Mesenchymal stem cell (in vitro differentiated cells and primary cell): ENCODE measurements around the gene ZFPM1.

ENCODE experiments used
- DNase-seq: peaks from one replicate; pipeline ENCODE4 v3.0.0-alpha.2; 2013
- H2AFZ ChIP-seq: one replicate; pipeline ENCODE4 v1.6.1; 2013; ENCODE audit warnings: low read depth, mild to moderate bottlenecking, control low read depth, inconsistent platforms, low read length, moderate library complexity
- H2AK5ac ChIP-seq: 2 replicates; pipeline ENCODE4 v1.6.1; 2013; ENCODE audit warnings: low read length, moderate library complexity, mild to moderate bottlenecking, inconsistent platforms; ENCODE audit not compliant: severe bottlenecking
- H2BK120ac ChIP-seq: one replicate; pipeline ENCODE4 v1.6.1; 2013; ENCODE audit warnings: low read depth, mild to moderate bottlenecking, inconsistent platforms, low read length, moderate library complexity
- H2BK12ac ChIP-seq, 2 experiments: one replicate each; pipeline ENCODE4 v1.6.1; 2013; ENCODE audit warnings: inconsistent platforms in 2 of 2, low read length in 2 of 2, mild to moderate bottlenecking in 2 of 2, moderate library complexity in 2 of 2, control low read depth in 1 of 2
- H2BK15ac ChIP-seq: one replicate; pipeline ENCODE4 v1.6.1; 2013; ENCODE audit warnings: mild to moderate bottlenecking, low read depth, inconsistent platforms; ENCODE audit not compliant: poor library complexity, severe bottlenecking
- H2BK5ac ChIP-seq: 2 replicates; pipeline ENCODE4 v1.6.1; 2013; ENCODE audit warnings: low read depth, mild to moderate bottlenecking, low read length, control low read depth, inconsistent platforms; ENCODE audit not compliant: poor library complexity, severe bottlenecking
- H3K14ac ChIP-seq, 2 experiments: one replicate each; pipeline ENCODE4 v1.6.1; 2013; ENCODE audit warnings: inconsistent platforms in 2 of 2, low read length in 2 of 2, control low read depth in 1 of 2, mild to moderate bottlenecking in 1 of 2, moderate library complexity in 1 of 2
- H3K18ac ChIP-seq, 2 experiments: one replicate each; pipeline ENCODE4 v1.6.1; 2013; ENCODE audit warnings: inconsistent platforms in 2 of 2, low read length in 2 of 2, control low read depth in 1 of 2, low read depth in 1 of 2, mild to moderate bottlenecking in 1 of 2
- H3K23ac ChIP-seq, 2 experiments: one replicate each; pipeline ENCODE4 v1.6.1; 2013; ENCODE audit warnings: inconsistent platforms in 2 of 2, low read length in 2 of 2, mild to moderate bottlenecking in 2 of 2, moderate library complexity in 2 of 2, control low read depth in 1 of 2
- H3K27ac ChIP-seq: 2 replicates; pipeline ENCODE4 v1.5.1; 2013; ENCODE audit warnings: mild to moderate bottlenecking, moderate library complexity, low read length, control low read depth, inconsistent platforms; ENCODE audit not compliant: poor library complexity, severe bottlenecking
- H3K27me3 ChIP-seq, 2 experiments: 2 replicates each; pipeline versions ENCODE4 v1.6.1 to v1.7.0; 2013; ENCODE audit warnings: low read length in 2 of 2, mild to moderate bottlenecking in 2 of 2, moderate library complexity in 2 of 2, control low read depth in 1 of 2, inconsistent platforms in 1 of 2; ENCODE audit not compliant: control insufficient read depth in 1 of 2, insufficient read depth in 1 of 2
- H3K36me3 ChIP-seq, 2 experiments: 2 replicates each; pipeline versions ENCODE4 v1.6.1 to v1.7.0; 2013; ENCODE audit warnings: low read length in 2 of 2, control low read depth in 1 of 2, inconsistent platforms in 1 of 2, low read depth in 1 of 2, mild to moderate bottlenecking in 1 of 2; ENCODE audit not compliant: insufficient read depth in 2 of 2, control insufficient read depth in 1 of 2
- H3K4ac ChIP-seq, 2 experiments: one replicate each; pipeline ENCODE4 v1.6.1; 2013; ENCODE audit warnings: inconsistent platforms in 2 of 2, low read length in 2 of 2, mild to moderate bottlenecking in 2 of 2, moderate library complexity in 2 of 2, control low read depth in 1 of 2, low read depth in 1 of 2
- H3K4me1 ChIP-seq: 2 replicates; pipeline ENCODE4 v1.6.1; 2013; ENCODE audit warnings: low read depth, low read length, control low read depth; ENCODE audit not compliant: control insufficient read depth, insufficient read depth
- H3K4me2 ChIP-seq: 2 replicates; pipeline ENCODE4 v1.6.1; 2013; ENCODE audit warnings: low read length, mild to moderate bottlenecking, inconsistent platforms; ENCODE audit not compliant: poor library complexity, severe bottlenecking
- H3K4me3 ChIP-seq, 2 experiments: 2 replicates each; pipeline versions ENCODE4 v1.5.1 to v1.7.0; 2013; ENCODE audit warnings: low read length in 2 of 2, mild to moderate bottlenecking in 2 of 2, control low read depth in 1 of 2, low read depth in 1 of 2; ENCODE audit not compliant: insufficient read depth in 1 of 2
- H3K79me1 ChIP-seq: replicated peaks from 2 replicates; pipeline ENCODE4 v1.6.1; 2013; ENCODE audit warnings: mild to moderate bottlenecking, control low read depth, low read length, inconsistent platforms; ENCODE audit not compliant: poor library complexity, severe bottlenecking
- H3K9ac ChIP-seq: 2 replicates; pipeline ENCODE4 v1.7.0; 2013; ENCODE audit warnings: mild to moderate bottlenecking, low read length, moderate library complexity
- H3K9me3 ChIP-seq: 2 replicates; pipeline ENCODE4 v1.7.0; 2013; ENCODE audit warnings: mild to moderate bottlenecking, low read length; ENCODE audit not compliant: control insufficient read depth
- H4K8ac ChIP-seq: one replicate; pipeline ENCODE4 v1.6.1; 2013; ENCODE audit warnings: inconsistent platforms, mild to moderate bottlenecking, low read length, moderate library complexity
- H4K91ac ChIP-seq: one replicate; pipeline ENCODE4 v1.6.1; 2013; ENCODE audit warnings: mild to moderate bottlenecking, low read length, inconsistent platforms
- WGBS: methylation state at CpG from one replicate; pipeline ENCODE4 v1.1.7; 2013; ENCODE audit warnings: mixed read lengths; 5-methylcytosine and 5-hydroxymethylcytosine counted together

The ZFPM1 gene

DNA sequence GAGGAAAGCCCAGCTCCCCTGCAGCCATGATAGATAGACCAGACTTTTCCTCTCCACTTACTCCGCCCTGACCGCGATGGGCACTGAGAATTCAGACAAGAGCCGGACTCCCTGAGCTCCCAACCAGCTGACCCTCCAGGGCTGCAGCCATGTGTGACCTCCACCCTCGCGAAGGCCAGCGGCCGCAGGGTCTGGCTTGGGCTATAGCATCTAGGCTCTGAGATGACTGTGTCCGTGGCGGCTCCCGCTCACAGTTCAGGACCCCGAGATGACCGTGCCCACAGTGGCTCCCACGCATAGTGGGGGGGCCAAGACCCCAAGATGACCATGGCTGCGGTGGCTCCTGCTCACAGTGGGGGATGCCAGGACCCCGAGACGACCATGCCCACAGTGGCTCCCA, 18.0 kb downstream of the ZFPM1 start:
- Histone ChIP-seq H2BK120ac (no peak overlapping the region), H4K91ac (no peak overlapping the region), H3K4ac (no peak overlapping the region), H3K9me3 (no peaks in the 10 kb centered on the region), H2BK15ac (no peak overlapping the region), H3K14ac (no peak overlapping the region), H3K36me3 (peaks cover 0 to 17% of the 10 kb centered on the region in 2 experiments), H3K27me3 (no peaks in the 10 kb centered on the region), H2AK5ac (no peak overlapping the region), H3K4me2 (no peak overlapping the region), H2BK12ac (no peak overlapping the region), H2BK5ac (no peak overlapping the region), H3K4me3 (no peak overlapping the region), H4K8ac (no peak overlapping the region), H2AFZ (no peak overlapping the region), H3K27ac (no peak overlapping the region), H3K9ac (no peak overlapping the region), H3K23ac (no peak overlapping the region), H3K79me1 (peaks cover 33% of the 10 kb centered on the region), H3K18ac (no peak overlapping the region), H3K4me1 (peaks cover 13% of the 10 kb centered on the region)
- DNase-seq: no peak
- 94% methylated on average over 17 of the region's 17 CpGs for WGBS

DNA sequence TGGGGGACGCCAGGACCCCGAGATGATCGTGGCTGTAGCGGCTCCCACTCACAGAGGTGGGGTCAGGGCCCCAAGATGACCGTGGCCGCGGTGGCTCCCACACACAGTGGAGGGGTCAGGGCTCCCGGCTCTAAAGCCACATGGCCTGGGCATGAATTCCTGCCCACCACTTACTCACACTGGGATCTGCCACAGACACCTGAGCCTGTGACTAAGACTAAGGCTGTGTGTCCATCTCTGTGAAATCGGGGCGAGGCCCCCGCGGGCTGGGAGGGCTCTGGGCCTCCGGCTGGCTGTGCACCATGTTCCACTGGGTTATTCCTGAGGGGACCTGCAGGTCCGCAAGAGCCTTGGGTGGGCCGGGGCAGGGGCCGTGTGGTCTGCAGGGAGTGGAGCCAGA, 18.5 kb downstream of the ZFPM1 start:
- no peak overlapping the region for H3K4me2 ChIP-seq
- no peak overlapping the region for H3K18ac ChIP-seq
- no peak overlapping the region for H4K8ac ChIP-seq
- H3K23ac ChIP-seq: no peak overlapping the region
- no peak overlapping the region for H3K4me3 ChIP-seq
- H3K27ac ChIP-seq: no peak overlapping the region
- peaks cover 30% of the 10 kb centered on the region for H3K79me1 ChIP-seq
- H3K36me3 ChIP-seq: peaks cover 0 to 17% of the 10 kb centered on the region in 2 experiments
- H2BK5ac ChIP-seq: no peak overlapping the region
- no peak overlapping the region for H2AK5ac ChIP-seq
- no peak overlapping the region for H3K4ac ChIP-seq
- 94% methylated on average over 14 of the region's 16 CpGs for WGBS
- H2BK12ac ChIP-seq: no peak overlapping the region
- H2AFZ ChIP-seq: no peak overlapping the region
- H2BK15ac ChIP-seq: no peak overlapping the region
- no peak overlapping the region for H2BK120ac ChIP-seq
- no peak for DNase-seq
- no peaks in the 10 kb centered on the region for H3K27me3 ChIP-seq
- H3K9ac ChIP-seq: no peak overlapping the region
- no peak overlapping the region for H4K91ac ChIP-seq
- peaks cover 10% of the 10 kb centered on the region for H3K4me1 ChIP-seq
- H3K14ac ChIP-seq: no peak overlapping the region
- no peaks in the 10 kb centered on the region for H3K9me3 ChIP-seq

DNA sequence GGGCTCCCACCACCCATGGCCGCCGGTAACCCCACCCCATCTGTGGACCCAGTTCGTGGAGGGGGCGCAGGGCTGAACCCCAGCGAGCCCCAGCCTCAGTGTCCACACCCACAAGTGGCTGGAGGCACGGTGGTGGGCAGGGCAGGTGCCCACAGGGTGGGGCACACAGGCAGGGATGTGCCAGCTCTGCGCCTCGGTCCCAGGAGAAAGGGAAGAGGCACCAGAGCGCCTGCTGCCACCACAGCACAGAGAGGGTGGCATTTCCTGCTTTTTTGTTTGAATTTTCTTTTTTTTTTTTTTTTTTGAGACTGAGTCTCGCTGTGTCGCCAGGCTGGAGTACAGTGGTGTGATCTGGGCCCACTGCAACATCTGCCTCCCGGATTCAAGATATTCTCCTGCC, 19.0 kb downstream of the ZFPM1 start:
- Histone ChIP-seq H3K18ac (no peak overlapping the region), H4K91ac (no peak overlapping the region), H2AFZ (no peak overlapping the region), H2BK120ac (no peak overlapping the region), H2BK12ac (no peak overlapping the region), H3K4me1 (peaks cover 10% of the 10 kb centered on the region), H3K9ac (peak overlapping the region; percentile 90), H2BK5ac (no peak overlapping the region), H3K27me3 (no peaks in the 10 kb centered on the region), H3K4ac (no peak overlapping the region), H4K8ac (no peak overlapping the region), H3K27ac (no peak overlapping the region), H2AK5ac (no peak overlapping the region), H3K14ac (no peak overlapping the region), H3K36me3 (peaks cover 0 to 17% of the 10 kb centered on the region in 2 experiments), H3K9me3 (no peaks in the 10 kb centered on the region), H3K4me2 (no peak overlapping the region), H2BK15ac (no peak overlapping the region), H3K4me3 (no peak overlapping the region), H3K23ac (no peak overlapping the region), H3K79me1 (peaks cover 28% of the 10 kb centered on the region)
- 92% methylated on average over 12 of the region's 12 CpGs for WGBS
- no peak for DNase-seq

DNA sequence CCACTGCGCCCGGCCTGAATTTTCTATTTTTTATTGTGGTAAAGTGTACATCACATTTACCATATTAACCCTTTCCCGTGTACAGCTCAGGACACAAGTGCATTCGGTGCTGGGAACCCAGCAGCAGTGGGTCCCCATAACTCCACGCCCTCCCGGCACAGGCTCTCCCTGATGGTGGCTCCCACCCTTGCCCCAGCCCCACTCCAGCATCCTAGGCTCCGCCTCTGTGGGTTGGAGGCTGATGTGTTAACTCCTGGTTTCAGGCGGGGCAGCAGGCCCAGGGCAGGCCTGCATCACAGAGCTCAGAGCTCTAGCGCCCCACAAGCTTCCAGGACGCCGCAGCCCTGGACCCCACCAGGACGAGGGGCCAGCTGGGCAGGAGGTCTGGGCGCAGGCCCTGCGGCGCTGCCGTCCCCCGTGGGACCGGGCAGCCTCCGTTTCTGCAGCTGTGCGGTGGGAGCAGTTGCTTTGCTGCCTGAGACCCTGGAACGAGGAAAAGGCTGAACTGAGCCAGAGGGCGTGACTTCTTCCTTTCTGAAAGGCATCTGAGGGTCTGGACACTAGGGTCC, 19.6 kb downstream of the ZFPM1 start:
- peaks cover 0 to 17% of the 10 kb centered on the region in 2 experiments for H3K36me3 ChIP-seq
- H3K4me2 ChIP-seq: no peak overlapping the region
- H3K4me3 ChIP-seq: peak overlapping the region in 1 of 2 experiments; percentile 79
- peak overlapping the region in 1 of 2 experiments; percentile 1 for H3K23ac ChIP-seq
- no peak overlapping the region for H2BK15ac ChIP-seq
- H4K8ac ChIP-seq: no peak overlapping the region
- H3K9ac ChIP-seq: peak overlapping the region; percentile 90
- DNase-seq: no peak
- no peak overlapping the region for H3K27ac ChIP-seq
- H2AFZ ChIP-seq: no peak overlapping the region
- H3K4ac ChIP-seq: no peak overlapping the region
- H2BK5ac ChIP-seq: no peak overlapping the region
- no peaks in the 10 kb centered on the region for H3K27me3 ChIP-seq
- WGBS: 87% methylated on average over 20 of the region's 22 CpGs
- H3K9me3 ChIP-seq: no peaks in the 10 kb centered on the region
- no peak overlapping the region for H2BK120ac ChIP-seq
- peaks cover 11% of the 10 kb centered on the region for H3K4me1 ChIP-seq
- no peak overlapping the region for H3K14ac ChIP-seq
- H2AK5ac ChIP-seq: no peak overlapping the region
- H2BK12ac ChIP-seq: no peak overlapping the region
- peak overlapping the region; percentile 53 for H4K91ac ChIP-seq
- H3K79me1 ChIP-seq: peaks cover 27% of the 10 kb centered on the region
- H3K18ac ChIP-seq: no peak overlapping the region
